Measurements from ENCODE around the gene PFKL. TPM values are rescaled to one million over a fixed set of nuclear protein-coding genes. Genes with fewer than 3 reads are reported as not detected.

The PFKL gene
- total RNA-seq, 1 donor from 2014 or later, result 138 TPM

DNA sequence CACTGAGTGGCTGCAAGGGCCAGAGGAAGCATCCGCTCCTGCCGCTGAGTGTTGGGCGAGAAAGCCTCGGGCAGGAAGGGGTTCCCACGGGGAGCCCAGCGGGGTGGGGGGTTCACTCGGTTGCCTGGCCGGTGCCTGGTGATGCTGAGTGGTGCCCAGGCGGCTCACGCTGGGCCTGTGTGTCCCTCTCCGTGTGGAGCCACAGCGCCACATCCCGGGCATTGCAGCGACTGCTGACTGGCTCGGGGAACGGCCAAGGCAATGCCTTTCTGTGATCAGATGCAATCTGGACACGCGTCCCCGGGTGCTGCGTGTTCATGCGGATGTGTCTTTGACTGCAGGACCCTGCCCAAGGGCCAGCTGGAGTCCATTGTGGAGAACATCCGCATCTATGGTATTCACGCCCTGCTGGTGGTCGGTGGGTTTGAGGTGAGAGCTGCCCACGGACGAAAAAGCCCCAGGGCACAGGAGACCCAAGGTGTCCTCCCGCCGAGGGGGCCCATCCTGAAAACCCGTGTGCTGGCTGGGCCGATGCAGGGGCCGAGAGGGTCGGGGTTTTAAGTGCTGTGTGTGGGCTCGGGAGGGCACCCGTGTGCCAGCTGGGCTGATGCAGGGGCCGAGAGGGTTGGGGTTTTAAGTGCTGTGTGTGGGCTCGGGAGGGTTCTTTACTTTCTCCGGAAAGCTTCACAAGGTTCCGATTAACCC lies 22.9 kb downstream of the PFKL start:
- H3K4me1 Mint-ChIP-seq (ENCODE audit: unreplicated experiment), result no peaks in the 10 kb centered on the region
- no peak overlapping the region for H3K27ac Mint-ChIP-seq (ENCODE audit: unreplicated experiment)
- no peak for DNase-seq (ENCODE audit: extremely low spot score, unreplicated experiment)
- no peaks in the 10 kb centered on the region for H3K27me3 Mint-ChIP-seq (ENCODE audit: unreplicated experiment)
- TF ChIP-seq, protein P1, sequence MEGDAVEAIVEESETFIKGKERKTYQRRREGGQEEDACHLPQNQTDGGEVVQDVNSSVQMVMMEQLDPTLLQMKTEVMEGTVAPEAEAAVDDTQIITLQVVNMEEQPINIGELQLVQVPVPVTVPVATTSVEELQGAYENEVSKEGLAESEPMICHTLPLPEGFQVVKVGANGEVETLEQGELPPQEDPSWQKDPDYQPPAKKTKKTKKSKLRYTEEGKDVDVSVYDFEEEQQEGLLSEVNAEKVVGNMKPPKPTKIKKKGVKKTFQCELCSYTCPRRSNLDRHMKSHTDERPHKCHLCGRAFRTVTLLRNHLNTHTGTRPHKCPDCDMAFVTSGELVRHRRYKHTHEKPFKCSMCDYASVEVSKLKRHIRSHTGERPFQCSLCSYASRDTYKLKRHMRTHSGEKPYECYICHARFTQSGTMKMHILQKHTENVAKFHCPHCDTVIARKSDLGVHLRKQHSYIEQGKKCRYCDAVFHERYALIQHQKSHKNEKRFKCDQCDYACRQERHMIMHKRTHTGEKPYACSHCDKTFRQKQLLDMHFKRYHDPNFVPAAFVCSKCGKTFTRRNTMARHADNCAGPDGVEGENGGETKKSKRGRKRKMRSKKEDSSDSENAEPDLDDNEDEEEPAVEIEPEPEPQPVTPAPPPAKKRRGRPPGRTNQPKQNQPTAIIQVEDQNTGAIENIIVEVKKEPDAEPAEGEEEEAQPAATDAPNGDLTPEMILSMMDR (IDR thresholded peaks at IDR 0.05), result no peak
- no peaks in the 10 kb centered on the region for H3K9me3 Mint-ChIP-seq (ENCODE audit: unreplicated experiment)
- no peak overlapping the region for H3K4me3 Mint-ChIP-seq (ENCODE audit: unreplicated experiment)
- H3K36me3 Mint-ChIP-seq (ENCODE audit: unreplicated experiment), result peaks cover 3% of the 10 kb centered on the region

DNA sequence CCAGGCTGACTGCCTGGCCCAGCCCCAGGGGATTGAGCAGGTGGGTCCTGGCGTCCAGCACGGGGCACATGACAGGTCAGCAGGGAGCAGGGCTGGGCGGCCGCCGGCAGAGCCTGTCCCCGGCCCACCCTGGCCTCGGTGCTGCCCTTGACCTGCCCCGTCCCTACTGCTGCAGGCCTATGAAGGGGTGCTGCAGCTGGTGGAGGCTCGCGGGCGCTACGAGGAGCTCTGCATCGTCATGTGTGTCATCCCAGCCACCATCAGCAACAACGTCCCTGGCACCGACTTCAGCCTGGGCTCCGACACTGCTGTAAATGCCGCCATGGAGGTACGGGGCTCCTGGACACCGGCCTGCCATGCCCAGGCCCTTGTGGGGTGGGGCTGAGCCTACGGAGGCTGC lies 23.7 kb downstream of the PFKL start:
- TF ChIP-seq, protein P1 (IDR thresholded peaks at IDR 0.05), result no peak
- Mint-ChIP-seq H3K4me1 (ENCODE audit: unreplicated experiment) (no peaks in the 10 kb centered on the region), H3K9me3 (ENCODE audit: unreplicated experiment) (no peaks in the 10 kb centered on the region), H3K27ac (ENCODE audit: unreplicated experiment) (no peak overlapping the region), H3K27me3 (ENCODE audit: unreplicated experiment) (no peaks in the 10 kb centered on the region), H3K36me3 (ENCODE audit: unreplicated experiment) (peaks cover 3% of the 10 kb centered on the region), H3K4me3 (ENCODE audit: unreplicated experiment) (no peak overlapping the region)
- no peak for DNase-seq (ENCODE audit: extremely low spot score, unreplicated experiment)

DNA sequence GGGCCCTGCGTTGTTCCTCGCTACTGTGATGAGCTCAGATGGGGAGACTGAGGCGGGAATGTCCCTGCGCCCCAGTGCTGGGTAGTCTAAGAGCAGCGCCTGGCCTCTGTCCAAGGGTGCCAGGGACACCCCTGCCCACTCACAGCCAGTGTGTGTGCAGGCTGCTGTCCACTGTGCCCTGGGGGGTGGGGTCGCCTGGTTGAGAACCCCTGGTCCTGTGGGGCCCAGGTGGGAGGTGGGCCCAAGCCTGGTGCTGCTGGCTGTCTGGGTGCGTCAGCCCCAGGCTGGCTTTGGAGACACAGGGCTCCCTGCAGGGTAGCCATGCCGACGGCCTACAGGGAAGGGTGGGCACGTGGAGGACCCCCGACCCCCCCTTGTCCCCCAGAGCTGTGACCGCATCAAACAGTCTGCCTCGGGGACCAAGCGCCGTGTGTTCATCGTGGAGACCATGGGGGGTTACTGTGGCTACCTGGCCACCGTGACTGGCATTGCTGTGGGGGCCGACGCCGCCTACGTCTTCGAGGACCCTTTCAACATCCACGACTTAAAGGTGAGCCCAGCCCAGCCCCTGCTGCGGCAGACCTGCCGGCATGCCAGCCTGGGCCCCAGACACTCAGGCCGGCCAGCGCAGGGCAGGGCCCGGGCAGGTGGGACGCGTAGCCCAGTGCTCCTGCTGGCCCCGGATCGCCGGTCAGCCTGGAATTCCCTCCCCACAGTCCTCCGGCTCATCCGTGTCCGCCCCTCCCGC lies 24.4 kb downstream of the PFKL start:
- H3K4me3 Mint-ChIP-seq (ENCODE audit: unreplicated experiment), result no peak overlapping the region

DNA sequence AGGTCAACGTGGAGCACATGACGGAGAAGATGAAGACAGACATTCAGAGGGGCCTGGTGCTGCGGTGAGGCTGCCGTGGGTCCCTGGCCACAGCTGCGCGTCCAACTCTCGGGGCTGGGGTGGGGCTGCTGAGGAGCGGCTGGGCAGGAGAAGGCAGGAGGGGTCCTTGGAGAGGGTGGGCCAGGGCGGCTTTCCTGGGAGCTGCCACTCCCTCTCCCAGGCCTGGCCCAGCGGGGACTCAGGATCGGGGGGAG lies 24.9 kb downstream of the PFKL start:
- no peaks in the 10 kb centered on the region for H3K27me3 Mint-ChIP-seq (ENCODE audit: unreplicated experiment)
- H3K9me3 Mint-ChIP-seq (ENCODE audit: unreplicated experiment), result no peaks in the 10 kb centered on the region
- H3K4me3 Mint-ChIP-seq (ENCODE audit: unreplicated experiment), result no peak overlapping the region
- peaks cover 3% of the 10 kb centered on the region for H3K36me3 Mint-ChIP-seq (ENCODE audit: unreplicated experiment)
- no peak for DNase-seq (ENCODE audit: extremely low spot score, unreplicated experiment)
- TF ChIP-seq, protein P1 (IDR thresholded peaks at IDR 0.05), result no peak
- H3K27ac Mint-ChIP-seq (ENCODE audit: unreplicated experiment), result no peak overlapping the region
- no peaks in the 10 kb centered on the region for H3K4me1 Mint-ChIP-seq (ENCODE audit: unreplicated experiment)

More for the DNA sequence above, 24.4 kb downstream of the PFKL start:
- Mint-ChIP-seq H3K36me3 (ENCODE audit: unreplicated experiment) (peaks cover 3% of the 10 kb centered on the region), H3K4me1 (ENCODE audit: unreplicated experiment) (no peaks in the 10 kb centered on the region), H3K27me3 (ENCODE audit: unreplicated experiment) (no peaks in the 10 kb centered on the region), H3K9me3 (ENCODE audit: unreplicated experiment) (no peaks in the 10 kb centered on the region), H3K27ac (ENCODE audit: unreplicated experiment) (no peak overlapping the region)
- DNase-seq (ENCODE audit: extremely low spot score, unreplicated experiment), result no peak
- TF ChIP-seq, protein P1 (IDR thresholded peaks at IDR 0.05), result no peak

DNA sequence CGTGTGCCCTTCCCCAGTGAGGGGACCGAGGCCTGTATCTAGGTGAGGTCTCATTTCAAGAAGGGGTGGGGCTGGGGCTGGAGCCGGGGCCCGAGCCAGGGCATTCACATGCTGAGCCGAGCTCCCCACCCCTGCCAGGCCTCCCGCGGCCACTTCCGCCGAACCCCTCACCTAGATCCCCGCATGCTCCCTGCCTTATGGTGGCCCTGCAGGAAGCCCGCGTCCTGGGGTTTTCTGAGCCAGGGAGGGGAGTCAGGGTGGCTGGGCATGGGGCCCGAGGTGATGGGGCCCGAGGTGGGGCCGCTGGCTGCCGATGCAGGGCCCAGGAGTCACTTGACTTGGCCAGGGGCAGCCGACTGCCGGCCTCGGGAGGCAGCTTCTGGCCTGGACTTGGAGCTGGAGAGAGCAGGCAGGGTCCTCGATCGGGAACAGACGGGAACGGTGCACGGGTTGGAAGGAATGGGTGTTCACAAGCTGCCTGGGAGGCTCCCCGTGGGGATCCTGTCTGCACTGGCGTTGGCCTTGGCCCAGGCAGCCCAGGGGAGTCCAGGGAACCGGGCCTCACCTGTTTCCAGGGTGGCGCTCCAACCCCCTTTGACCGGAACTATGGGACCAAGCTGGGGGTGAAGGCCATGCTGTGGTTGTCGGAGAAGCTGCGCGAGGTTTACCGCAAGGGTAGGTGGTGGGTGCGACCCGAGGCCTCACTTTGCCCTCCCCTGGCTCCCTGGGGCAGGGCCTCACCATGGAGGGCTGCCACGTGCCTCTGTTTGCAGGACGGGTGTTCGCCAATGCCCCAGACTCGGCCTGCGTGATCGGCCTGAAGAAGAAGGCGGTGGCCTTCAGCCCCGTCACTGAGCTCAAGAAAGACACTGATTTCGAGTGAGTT lies 25.8 kb downstream of the PFKL start:
- Mint-ChIP-seq H3K4me1 (ENCODE audit: unreplicated experiment) (no peaks in the 10 kb centered on the region), H3K36me3 (ENCODE audit: unreplicated experiment) (peaks cover 3% of the 10 kb centered on the region), H3K9me3 (ENCODE audit: unreplicated experiment) (no peaks in the 10 kb centered on the region), H3K4me3 (ENCODE audit: unreplicated experiment) (no peak overlapping the region), H3K27me3 (ENCODE audit: unreplicated experiment) (no peaks in the 10 kb centered on the region), H3K27ac (ENCODE audit: unreplicated experiment) (no peak overlapping the region)
- TF ChIP-seq, protein P1 (IDR thresholded peaks at IDR 0.05), result no peak
- DNase-seq (ENCODE audit: extremely low spot score, unreplicated experiment), result no peak
